Measurements from ENCODE around the gene PRDM11.

The PRDM11 gene

GRCh38 chr11:45142241-45143055 is 4.0 kb upstream of the PRDM11 start:
- DNase-seq = no peak

GRCh38 chr11:45143494-45143893 is 2.9 kb upstream of the PRDM11 start:
- DNase-seq = no peak

- DNase-seq = no peak
Measured at GRCh38 chr11:45144126-45145082, 2.0 kb upstream of the PRDM11 start.

GRCh38 chr11:45145083-45145378 is 1.4 kb upstream of the PRDM11 start:
- no peak for DNase-seq

GRCh38 chr11:45145379-45146071 is 914 bp upstream of the PRDM11 start:
- DNase-seq = no peak

- peak; percentile 82 for DNase-seq
Measured at GRCh38 chr11:45147017-45147728, 734 bp downstream of the PRDM11 start.

GRCh38 chr11:45147891-45148675 is 1.6 kb downstream of the PRDM11 start:
- no peak for DNase-seq

- DNase-seq = no peak
Measured at GRCh38 chr11:45149483-45150056, 3.1 kb downstream of the PRDM11 start.

- no peak for DNase-seq
Measured at GRCh38 chr11:45150301-45150700, 3.9 kb downstream of the PRDM11 start.

- no peak for DNase-seq
Measured at GRCh38 chr11:45150943-45151342, 4.5 kb downstream of the PRDM11 start.

- DNase-seq = no peak
Measured at GRCh38 chr11:45151362-45151982, 5.0 kb downstream of the PRDM11 start.

GRCh38 chr11:45152740-45153595 is 6.5 kb downstream of the PRDM11 start:
- DNase-seq = no peak

GRCh38 chr11:45154276-45154675 is 7.8 kb downstream of the PRDM11 start:
- no peak for DNase-seq

- no peak for DNase-seq
Measured at GRCh38 chr11:45155058-45155551, 8.7 kb downstream of the PRDM11 start.

GRCh38 chr11:45155627-45156180 is 9.3 kb downstream of the PRDM11 start:
- DNase-seq = no peak

GRCh38 chr11:45156201-45156600 is 9.8 kb downstream of the PRDM11 start:
- no peak for DNase-seq

GRCh38 chr11:45156741-45157140 is 10.3 kb downstream of the PRDM11 start:
- no peak for DNase-seq

- no peak for DNase-seq
Measured at GRCh38 chr11:45157247-45158209, 11.1 kb downstream of the PRDM11 start.

Measured in GOT3 (cell line).